Measurements from ENCODE around the gene TUBD1. TPM values are rescaled to one million over a fixed set of nuclear protein-coding genes. Genes with fewer than 3 reads are reported as not detected.
"Not testable (repeated sequence)": the region's sequence is repeated elsewhere in the genome, so short reads cannot be mapped to it uniquely, and the experiment has no call there.

TUBD1 gene
- total RNA-seq, 1 donor from 2014 or later: 7.5 TPM

DNA sequence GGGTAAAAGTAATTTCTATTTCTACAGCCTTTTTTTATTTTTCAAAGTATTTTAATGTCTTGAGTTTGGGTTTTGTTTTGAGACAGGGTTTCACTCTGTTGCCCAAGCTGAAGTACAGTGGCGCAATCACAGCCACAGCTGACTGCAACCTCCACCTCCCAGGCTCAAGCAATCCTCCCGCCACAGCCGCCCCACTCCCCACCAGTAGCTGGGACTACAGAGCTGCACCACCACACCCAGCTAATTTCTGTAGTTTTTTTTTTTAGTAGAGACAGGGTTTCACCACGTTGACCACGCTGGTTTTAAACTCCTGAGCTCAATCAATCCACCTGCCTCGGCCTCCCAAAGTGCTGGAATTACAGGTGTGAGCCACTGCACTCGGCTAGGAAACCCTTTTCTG lies 44.0 kb downstream of the TUBD1 start:
- intact Hi-C loops (cut with DNase I): no loop called here
- DNase-seq (ENCODE audit: low spot score): peak; percentile 91

DNA sequence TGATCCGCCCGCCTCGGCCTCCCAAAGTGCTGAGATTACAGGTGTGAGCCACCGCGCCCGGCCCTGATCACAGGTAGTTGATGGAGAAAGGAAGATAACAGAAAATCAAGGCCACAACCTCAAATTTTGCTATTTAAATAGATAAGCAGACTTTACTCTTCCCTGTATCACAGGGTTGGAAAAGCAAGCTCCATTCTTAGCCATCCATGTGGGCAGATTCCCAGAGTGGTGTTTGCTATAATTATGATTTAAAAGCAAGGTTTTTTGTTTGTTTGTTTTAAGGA lies 44.4 kb downstream of the TUBD1 start:
- intact Hi-C loops (cut with DNase I): no loop called here
- DNase-seq (ENCODE audit: low spot score): no peak

DNA sequence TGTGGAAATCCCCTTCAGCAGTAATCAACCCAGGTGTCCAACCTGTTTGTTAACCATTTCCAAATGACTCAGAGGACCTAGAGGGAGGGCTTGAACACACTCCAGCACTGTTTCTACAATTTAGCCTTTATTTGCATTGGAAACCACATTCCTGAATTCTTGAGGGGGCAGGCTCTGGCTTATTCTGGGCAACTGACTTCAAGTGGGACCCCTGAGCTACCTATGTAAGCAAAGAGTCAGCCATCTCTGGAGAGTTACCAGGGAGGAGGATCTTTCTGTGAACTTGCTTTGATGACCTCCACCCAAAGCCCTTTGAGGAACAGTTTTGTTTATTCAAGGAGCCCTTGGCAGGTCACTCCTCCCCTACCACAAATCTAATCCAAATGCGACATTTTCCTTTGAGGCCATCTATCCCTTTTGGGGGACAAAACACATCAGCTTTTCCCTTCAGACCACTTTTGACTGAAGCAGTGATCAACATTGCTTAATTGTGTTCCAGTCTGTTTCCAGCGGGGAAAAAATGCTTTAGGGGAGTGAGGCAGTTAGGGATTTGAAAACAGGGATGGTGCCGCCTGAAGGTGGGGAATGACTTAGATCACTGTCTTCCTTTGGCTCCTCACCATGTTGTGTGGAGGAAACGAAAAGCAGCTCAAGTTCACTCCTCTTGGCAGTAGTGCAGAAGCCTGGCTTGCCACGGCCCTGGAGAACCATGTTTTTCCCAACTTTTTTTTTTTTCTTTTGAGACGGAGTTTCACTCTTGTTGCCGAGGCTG lies 46.2 kb downstream of the TUBD1 start:
- no peak for DNase-seq (ENCODE audit: low spot score)
- intact Hi-C loops (cut with DNase I): no loop called here

DNA sequence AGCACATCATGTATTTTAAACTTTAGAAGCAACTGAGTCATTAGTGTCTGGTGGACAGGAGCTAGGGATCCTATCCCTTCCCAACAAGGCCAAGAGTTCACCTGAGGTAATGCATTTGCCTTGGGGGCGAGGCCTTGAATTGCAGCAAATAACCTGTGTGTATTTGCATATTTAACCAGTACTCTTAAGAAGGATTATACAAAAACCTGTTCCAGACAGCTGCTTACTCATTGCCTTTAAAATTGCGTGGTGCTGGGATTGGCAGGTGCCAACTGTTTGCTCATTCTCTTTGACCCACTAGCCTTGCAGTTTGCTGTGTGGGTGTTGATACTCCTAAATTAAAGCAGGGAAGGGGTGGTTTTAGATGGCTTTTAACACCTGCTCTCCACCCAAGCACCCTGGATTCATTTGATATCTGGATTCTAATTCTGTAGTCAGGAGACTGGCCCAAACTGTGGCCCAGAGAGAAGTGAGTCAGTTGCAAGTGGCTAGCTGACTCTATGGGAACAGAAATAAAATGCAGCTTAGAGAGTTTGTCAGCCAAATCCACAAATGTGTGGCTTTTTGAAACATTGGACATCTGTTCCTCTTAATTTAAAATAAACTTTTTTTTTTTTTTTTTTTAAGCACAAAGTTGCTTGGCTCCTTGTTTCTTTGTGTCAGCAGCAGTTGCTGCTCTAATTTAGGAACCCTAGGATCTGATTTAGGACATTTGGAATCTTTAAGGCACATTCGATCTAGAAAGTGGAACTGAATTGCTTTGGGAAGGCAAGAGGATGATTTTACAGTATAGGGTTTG lies 46.9 kb downstream of the TUBD1 start:
- DNase-seq (ENCODE audit: low spot score): no peak
- intact Hi-C loops (cut with DNase I): no loop called here

DNA sequence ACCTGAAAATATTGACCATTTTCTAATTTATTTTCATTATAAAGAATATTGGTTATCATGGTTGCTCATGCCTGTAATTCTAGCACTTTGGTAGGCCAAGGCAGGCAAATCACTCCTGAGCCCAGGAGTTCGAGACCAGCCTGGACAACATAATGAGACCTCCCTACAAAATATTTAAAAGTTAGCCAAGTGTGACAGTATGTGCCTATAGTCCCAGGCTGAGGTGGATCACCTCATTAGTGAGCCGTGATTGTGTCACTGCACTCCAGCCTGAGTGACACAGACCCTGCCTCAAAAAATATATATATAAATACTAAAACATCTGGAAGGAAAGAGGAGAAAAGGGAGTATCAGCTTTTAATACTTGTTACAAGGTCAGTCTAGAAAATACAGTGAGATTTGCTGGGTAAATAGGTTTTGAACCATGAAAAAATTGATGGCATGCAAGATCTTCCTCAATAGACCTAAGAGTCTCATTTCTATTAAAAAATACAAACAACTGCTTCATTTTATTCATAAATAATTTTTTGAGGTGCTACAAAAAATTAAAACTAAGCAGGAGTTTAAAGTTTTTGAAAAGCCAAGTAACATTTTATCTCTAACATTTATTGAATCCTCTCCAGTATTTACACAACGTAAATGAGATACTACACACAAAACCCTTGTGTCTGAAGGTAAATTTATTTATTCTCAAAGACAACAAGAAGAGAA lies 47.7 kb downstream of the TUBD1 start:
- intact Hi-C loops (cut with DNase I): no loop called here
- DNase-seq (ENCODE audit: low spot score): no peak

DNA sequence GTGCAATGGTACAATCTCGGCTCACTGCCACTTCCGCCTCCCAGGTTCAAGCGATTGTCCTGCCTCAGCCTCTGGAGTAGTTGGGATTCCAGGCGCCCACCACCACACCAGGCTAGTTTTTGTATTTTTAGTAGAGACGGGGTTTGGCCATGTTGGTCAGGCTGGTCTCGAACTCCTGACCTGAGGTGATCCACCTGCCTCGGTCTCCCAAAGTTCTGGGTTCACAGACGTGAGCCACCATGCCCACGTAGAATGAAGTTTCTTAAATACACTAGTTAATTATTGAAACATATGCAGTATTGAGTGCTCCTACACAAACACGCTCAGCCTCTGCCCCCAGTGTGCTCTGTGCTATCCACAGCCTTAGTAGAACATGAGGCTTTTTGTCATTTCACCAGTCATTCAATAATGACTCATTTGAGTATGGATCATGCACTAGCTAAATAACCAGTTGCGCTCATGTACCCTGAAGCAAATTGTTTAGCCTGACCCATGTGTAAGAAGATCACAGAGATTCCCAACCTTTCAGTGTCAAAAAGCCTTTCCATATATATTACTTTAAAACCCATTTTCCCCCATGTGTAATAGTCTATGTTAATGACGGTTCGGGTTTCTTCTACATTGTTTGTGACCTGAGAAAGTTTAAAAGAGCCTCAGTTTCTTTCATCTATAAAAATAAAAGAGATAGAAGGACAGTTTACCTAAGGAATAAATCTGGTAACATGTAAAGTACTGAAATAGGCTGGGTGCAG lies 49.7 kb downstream of the TUBD1 start:
- intact Hi-C loops (cut with DNase I): no loop called here
- no peak for DNase-seq (ENCODE audit: low spot score)

DNA sequence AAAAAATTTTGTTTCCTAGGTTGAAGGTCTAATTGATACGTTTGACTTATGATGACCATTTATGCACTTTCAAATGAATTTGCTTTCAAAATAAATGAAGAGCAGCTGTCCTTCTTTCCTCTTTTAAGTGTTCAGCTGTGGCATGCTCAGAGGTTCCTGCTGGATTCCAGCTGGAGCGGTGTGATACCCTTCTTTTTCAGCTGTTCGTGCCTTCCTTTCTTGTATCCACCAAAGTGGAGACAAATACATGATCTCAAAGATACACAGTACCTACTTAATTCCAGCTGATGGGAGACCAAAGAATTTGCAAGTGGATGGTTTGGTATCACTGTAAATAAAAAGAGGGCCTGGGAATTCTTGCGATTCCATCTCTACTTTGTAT lies 50.9 kb downstream of the TUBD1 start:
- intact Hi-C loops (cut with DNase I); DNase-seq (ENCODE audit: low spot score): not testable (repeated sequence)

DNA sequence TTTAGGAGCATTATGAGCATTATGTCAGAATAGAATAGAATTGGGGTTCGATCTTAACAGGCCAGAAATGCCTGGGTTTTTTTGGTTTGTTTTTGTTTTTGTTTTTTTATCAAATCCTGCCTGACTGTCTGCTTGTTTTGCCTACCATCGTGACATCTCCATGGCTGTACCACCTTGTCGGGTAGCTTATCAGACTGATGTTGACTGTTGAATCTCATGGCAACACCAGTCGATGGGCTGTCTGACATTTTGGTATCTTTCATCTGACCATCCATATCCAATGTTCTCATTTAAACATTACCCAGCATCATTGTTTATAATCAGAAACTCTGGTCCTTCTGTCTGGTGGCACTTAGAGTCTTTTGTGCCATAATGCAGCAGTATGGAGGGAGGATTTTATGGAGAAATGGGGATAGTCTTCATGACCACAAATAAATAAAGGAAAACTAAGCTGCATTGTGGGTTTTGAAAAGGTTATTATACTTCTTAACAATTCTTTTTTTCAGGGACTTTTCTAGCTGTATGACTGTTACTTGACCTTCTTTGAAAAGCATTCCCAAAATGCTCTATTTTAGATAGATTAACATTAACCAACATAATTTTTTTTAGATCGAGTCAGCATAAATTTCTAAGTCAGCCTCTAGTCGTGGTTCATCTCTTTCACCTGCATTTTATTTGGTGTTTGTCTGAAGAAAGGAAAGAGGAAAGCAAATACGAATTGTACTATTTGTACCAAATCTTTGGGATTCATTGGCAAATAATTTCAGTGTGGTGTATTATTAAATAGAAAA lies 51.5 kb downstream of the TUBD1 start:
- intact Hi-C loops (cut with DNase I); DNase-seq (ENCODE audit: low spot score): not testable (repeated sequence)

DNA sequence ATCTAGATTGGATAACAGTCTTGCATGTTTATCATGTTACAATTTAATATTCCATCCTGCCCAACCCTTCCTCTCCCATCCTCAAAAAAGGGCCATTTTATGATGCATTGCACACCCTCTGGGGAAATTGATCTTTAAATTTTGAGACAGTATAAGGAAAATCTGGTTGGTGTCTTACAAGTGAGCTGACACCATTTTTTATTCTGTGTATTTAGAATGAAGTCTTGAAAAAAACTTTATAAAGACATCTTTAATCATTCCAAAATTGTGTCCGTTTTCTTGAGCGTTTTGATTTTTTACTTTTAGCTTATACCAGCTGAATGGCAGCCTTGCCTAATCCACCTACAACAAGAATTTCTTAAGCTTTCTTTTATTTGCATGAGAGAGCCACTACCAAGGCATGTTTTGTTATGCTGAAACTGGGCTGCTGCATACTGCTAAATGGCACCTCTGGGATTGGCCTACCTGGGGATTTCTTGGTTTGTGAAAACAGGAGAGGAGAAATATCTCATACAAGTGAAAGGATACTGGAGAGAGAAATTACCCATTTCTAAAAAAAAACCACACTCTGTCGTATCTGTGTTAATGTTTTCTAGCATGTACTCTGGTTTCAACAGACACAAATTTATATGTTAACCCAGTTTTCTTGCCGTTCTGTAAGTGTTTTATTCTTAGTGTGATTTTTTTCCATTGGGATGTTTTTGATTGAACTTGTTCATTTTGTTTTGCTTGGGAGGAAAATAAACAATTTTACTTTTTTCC lies 52.2 kb downstream of the TUBD1 start:
- no peak for DNase-seq (ENCODE audit: low spot score)
- intact Hi-C loops (cut with DNase I): no loop called here

DNA sequence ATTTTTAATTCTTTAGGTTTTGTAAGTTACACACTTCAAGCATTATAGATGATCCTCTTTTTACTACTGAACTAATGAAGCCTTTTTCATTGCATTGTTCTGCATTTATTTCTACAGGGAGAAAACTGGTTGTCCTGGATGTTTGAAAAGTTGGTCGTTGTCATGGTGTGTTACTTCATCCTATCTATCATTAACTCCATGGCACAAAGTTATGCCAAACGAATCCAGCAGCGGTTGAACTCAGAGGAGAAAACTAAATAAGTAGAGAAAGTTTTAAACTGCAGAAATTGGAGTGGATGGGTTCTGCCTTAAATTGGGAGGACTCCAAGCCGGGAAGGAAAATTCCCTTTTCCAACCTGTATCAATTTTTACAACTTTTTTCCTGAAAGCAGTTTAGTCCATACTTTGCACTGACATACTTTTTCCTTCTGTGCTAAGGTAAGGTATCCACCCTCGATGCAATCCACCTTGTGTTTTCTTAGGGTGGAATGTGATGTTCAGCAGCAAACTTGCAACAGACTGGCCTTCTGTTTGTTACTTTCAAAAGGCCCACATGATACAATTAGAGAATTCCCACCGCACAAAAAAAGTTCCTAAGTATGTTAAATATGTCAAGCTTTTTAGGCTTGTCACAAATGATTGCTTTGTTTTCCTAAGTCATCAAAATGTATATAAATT lies 53.0 kb downstream of the TUBD1 start:
- intact Hi-C loops (cut with DNase I): loop anchor here (2.0 kb wide), 1 partner anchor 87 kb away; no protein-coding TSS in a partner anchor
- DNase-seq (ENCODE audit: low spot score): no peak

DNA sequence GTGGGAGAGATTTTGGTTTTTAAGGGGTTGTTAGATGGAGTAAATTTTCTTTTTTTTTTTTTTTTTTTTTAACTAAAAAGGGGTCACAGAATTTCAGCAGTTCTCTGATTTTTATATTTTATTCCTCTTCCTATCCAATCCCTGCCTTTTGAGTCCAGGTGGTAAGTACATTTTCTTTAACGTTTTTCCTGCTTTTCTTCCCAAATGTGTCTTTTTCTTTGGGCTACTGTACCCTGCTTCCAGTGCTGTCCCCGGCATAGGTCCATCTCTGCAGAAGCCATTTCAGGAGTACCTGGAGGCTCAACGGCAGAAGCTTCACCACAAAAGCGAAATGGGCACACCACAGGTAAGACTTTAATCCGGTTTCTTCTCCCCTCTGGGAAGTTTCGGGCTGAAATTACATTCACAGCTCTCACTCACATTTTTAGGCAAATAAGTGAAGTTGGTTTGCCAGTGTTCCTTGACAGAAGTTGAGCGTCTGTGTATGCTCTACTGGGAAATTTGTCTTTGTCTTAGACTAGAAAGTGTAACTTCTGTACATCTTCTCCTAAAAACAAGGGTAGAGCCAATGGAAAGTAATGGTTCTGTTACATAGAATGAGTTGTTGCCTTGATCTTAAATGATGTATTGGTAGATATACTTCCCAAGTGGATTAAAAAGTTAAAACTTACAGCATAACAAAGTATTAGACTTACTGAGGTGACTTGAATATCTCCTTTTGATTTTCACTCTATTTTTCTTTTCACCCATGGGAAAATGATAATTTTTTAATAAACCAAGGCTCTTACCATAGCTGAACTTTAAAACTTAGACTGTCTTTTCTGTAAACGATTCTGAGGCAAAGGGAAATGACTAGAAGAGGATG lies 54.5 kb downstream of the TUBD1 start:
- DNase-seq (ENCODE audit: low spot score): no peak
- intact Hi-C loops (cut with DNase I): loop anchor here (2.0 kb wide), 1 partner anchor 85 kb away; no protein-coding TSS in a partner anchor

DNA sequence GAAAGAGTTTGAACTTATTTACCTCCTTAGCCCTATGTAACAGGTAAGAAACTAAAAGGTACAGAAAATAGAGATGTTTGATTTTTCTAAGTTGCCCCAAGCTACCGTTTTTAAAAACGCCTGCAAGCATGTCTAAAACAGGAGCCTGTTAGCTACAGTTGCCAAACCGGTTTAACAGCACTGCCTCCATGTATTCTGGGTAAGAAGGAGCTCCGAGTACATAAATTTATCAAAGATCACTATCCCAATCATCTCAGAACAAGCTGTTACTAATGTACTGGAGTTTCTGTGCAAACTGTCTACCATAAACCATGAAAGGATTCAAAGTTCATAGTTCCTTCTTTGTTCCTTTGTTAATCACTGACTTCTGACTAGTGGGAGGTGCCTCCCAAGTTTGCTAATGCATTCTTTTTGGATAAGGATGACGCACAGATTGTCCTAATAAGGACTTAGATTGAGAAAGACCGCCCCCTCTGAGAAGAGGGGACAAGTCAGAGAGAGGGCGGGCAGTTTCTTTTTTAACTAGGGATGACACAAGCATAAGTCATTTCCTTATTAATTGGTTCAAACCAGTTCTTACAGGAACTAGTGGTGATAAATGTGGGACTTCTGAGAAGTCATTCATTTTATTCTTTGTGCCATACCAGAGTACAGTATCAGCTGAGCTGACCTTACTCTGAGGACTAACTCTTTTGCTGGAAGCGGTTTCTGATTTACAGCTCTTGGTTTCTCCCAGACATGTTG lies 55.3 kb downstream of the TUBD1 start:
- intact Hi-C loops (cut with DNase I): loop anchor here (2.0 kb wide), 2 partner anchors 51 to 85 kb away; no protein-coding TSS in a partner anchor
- no peak for DNase-seq (ENCODE audit: low spot score)

DNA sequence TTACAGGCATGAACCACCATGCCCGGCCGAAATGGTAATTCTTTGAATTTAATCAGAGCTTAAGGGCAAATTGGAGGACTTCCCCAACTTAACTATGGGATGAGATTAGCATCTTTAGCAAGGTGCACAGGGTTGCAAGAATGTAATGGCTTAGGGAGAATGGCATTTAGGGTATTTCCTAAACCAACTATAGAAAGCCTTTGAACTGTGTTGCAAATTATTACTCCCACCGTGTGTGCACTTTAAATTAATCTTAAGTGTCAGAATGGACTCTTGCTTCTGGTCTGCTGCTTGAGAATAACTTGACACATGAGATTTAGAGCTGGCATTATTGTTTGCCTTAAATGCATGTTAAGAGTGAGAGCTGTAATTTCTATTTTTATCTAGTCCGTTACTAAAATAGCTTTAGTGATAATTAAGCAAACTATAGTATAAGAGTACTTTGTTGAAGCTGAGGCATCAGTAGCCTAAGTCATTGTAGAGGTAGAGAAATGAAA lies 59.8 kb downstream of the TUBD1 start:
- DNase-seq (ENCODE audit: low spot score): no peak
- intact Hi-C loops (cut with DNase I): no loop called here

DNA sequence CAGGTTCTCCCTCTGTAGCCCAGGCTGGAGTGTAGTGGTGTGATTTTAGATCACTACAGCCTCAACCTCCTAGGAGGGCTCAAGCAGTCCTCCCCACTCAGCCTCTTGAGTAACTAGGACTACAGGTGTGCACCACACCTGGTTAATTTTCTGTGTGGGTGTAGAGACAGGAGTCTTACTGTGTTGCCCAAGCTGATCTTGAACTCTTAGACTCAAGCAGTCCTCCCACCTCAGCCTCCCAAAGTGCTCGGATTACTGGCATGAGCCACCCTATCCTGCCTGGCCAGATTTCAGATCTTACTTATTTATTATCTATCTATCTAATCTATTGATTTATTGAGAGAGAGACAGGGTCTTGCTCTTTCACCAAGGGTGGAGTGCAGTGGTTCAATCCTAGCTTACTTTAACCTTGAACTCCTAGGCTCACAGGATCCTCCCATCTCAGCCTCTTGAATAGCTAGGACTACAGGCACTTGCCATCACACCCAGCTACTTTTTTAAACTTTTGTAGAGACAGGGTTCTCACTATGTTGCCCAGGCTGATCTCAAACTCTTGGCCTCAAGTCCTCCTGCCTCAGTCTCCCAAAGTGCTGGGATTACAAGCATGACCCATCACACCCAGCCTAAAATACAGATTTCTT lies 61.8 kb downstream of the TUBD1 start:
- no peak for DNase-seq (ENCODE audit: low spot score)
- intact Hi-C loops (cut with DNase I): no loop called here

DNA sequence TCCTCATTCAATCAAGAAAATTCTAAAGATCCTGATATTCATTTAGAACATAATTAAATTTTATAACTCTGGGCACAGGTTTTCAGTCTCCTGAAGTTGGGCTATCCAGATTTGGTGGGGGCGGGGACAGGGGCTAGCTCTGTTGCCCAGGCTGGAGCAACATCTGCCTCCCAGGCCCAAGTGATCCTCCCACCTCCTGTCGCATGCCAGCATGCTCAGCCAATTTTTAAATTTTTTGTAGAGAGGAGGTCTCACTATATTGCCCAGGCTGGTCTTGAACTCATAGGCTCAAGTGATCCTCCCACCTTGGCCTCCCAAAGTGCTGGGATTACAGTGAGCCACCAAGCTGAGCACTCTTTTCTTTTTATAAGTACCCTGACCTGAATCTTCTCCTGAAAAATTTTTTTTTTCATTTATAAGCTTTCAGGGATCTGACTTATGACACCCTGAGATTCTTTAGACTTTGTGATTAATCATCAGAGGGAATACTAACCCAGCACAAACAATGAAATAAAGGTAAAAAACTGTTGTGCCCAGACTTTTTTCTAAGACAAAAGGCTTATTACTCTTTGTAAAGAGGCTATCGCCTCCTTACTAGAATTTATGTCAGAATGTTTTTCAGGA lies 62.6 kb downstream of the TUBD1 start:
- intact Hi-C loops (cut with DNase I): no loop called here
- DNase-seq (ENCODE audit: low spot score): no peak
